GM12873 (cell line): ENCODE measurements around the gene FARP2.

Experiments
- TF ChIP-seq, protein P1 (sequence below): IDR thresholded peaks from 2 replicates; pipeline ENCODE4 v1.5.1; 2012; ENCODE audit warnings: low read depth, mild to moderate bottlenecking, moderate library complexity, low read length, control low read depth; ENCODE audit not compliant: insufficient read depth; ENCODE audit errors: missing control alignments

The FARP2 gene

DNA sequence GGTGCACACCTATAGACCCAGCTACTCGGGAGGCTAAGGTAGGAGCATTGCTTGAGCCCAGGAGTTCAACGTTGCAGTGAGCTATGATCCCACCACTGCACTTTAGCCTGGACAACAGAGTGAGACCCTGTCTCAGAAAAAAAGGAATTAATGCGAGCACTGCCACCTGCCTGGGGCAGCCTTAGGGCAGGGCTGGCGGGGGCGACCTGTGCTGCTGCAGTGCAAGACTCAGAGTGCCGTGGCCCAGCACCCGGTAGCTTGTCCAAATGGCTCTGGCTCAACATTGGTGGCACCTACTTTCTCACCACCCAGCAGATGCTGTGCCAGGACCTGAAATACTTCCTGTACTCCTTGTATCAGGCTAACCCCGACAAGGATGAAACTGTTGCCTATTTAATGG is 122.1 kb downstream of the FARP2 start:
- TF ChIP-seq, protein P1, sequence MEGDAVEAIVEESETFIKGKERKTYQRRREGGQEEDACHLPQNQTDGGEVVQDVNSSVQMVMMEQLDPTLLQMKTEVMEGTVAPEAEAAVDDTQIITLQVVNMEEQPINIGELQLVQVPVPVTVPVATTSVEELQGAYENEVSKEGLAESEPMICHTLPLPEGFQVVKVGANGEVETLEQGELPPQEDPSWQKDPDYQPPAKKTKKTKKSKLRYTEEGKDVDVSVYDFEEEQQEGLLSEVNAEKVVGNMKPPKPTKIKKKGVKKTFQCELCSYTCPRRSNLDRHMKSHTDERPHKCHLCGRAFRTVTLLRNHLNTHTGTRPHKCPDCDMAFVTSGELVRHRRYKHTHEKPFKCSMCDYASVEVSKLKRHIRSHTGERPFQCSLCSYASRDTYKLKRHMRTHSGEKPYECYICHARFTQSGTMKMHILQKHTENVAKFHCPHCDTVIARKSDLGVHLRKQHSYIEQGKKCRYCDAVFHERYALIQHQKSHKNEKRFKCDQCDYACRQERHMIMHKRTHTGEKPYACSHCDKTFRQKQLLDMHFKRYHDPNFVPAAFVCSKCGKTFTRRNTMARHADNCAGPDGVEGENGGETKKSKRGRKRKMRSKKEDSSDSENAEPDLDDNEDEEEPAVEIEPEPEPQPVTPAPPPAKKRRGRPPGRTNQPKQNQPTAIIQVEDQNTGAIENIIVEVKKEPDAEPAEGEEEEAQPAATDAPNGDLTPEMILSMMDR = no peak

DNA sequence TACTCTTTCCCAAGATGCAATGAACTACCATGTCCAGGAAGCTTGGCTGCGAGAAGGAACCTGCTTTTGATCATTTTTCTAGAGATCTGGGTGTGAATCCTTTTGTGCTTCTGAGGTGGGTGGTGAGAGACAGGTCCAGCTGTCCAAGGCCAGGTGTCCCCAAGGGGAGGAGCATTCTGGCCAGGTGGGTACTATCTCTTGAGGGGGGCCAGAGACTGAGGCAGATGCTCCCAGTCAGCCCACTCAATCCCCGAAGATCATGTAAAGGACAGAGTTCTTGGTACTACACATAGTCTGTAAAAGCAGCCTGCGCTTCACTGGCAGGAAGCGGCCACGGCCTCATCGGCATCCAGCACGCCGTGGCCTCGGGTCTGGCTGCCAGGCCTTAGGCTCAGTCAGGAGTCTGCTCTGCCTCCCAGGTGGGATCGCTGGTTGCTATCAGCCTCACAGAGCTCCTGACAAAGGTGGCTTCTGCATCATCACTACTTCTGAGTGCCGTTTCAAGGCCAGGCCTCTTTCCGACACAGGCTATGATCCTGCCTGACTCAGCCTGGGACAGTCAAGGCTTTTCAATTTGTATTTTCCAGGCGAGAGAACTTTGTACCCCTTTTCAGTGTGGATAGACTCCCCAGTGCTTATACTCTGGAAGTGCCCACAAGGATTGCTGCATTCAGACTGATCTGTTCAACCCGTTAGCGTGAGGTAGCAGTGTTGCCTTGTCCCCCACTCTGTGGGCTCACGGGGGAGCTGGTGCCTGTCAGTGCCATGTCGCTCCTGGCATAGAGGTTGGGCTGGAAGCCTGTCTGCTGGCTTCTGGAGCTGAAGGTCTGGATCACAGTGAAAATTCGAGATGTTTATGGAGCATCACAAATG is 123.2 kb downstream of the FARP2 start:
- TF ChIP-seq, protein P1 = no peak

DNA sequence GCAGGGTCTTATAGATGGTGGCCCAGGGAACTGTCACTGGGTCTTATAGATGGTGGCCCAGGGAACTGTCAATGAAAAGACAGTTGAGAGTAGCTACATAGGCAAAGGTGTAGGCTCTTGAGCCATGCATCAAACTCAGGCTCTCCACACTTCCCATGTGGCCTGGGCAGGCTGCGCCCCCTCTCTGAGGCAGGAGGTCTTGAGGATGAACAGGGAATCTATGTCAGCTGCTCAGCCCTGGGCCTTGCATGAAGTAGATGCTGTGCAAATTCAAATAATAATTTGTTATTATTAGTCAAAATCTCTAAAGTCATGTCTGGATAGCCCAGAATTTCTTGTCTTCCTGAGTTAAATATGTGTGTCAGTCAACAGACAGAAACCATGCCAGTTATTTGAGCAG is 125.6 kb downstream of the FARP2 start:
- TF ChIP-seq, protein P1 = no peak

DNA sequence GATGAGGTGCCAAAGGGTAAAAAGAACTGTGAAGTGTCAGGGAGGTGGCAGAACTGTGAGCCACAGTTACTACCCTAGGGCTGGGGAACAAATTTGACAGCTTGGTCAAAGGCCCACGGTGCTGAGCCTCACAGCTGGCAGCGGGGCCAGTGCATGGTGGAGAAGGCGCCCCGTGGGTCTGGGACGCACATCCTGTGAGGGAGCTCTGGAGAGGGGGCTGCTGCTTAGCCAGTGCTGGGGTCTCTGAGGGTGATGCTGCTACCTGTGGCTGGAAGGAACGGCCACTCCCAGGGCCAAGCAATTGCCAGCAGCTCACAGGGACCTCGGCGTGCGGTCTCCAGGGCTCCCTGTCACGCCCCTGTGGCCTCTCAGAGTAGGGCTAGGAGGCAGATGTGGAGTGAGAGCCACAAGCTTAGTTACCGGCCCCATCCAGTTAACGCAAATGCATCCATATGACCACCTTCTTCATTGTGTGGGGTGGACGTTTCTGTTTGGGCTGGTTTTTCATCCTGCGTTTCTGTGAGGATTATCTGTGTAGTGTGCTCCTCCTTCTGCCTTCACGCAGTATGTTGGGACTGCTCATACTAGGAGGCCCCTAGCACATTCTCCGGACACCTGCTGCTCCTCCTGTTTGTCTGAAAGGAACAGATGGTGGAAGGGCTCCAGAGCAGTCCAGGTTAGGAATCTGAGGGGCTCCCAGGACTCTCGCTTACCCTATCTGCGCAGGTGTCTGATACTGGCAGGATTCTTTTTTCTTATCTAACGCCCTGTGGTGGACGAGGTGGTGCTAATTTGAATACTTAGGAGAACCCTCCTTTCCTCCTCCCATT is 126.3 kb downstream of the FARP2 start:
- TF ChIP-seq, protein P1 = no peak

DNA sequence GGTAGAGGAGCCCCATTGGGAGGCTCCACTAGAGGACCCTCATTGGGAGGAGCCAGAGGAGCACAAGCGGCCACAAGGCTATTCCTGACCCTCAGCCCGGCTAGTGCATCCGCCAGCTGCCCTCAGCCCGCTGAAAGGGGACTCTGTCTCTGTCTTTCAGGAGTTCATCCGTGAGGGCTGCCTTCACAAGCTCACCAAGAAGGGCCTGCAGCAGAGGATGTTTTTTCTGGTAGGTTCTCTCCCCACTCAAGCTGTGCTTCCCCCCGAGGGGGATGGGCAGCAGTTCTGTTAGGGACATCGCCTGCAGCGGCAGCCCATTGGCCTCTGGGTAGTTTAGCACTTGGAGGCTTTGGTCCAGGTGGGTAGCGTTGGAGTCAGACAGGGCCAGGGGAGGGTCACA is 127.2 kb downstream of the FARP2 start:
- TF ChIP-seq, protein P1 = no peak

DNA sequence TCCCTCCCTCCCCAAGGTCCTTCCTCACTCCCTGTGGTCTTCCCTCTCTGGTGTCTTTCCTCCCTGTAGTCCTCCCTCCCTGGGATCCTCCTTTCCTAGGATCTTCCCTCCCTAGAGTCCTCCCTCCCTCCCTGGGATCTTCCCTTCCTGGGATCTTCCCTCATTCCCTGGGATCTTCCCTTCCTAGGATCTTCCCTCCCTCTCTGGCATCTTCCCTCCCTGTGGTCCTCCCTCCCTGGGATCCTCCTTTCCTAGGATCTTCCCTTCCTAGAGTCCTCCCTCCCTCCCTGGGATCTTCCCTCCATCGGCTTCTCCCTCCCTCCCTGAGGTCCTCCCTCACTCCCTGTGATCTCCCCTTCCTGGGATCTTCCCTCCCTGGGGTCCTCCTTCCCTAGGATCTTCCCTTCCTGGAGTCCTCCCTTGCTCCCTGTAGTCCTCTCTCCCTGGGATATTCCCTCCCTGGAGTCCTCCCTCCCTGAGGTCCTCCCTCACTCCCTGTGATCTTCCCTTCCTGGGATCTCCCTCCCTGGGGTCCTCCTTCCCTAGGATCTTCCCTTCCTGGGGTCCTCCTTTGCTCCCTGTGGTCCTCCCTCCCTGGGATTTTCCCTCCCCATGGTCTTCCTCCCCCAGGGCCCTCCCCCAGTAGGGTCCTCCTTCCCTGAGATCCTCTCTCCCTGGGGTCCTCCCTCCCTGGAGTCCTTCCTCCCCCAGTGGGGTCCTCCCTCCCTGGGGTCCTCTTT is 129.3 kb downstream of the FARP2 start:
- TF ChIP-seq, protein P1 = no peak

DNA sequence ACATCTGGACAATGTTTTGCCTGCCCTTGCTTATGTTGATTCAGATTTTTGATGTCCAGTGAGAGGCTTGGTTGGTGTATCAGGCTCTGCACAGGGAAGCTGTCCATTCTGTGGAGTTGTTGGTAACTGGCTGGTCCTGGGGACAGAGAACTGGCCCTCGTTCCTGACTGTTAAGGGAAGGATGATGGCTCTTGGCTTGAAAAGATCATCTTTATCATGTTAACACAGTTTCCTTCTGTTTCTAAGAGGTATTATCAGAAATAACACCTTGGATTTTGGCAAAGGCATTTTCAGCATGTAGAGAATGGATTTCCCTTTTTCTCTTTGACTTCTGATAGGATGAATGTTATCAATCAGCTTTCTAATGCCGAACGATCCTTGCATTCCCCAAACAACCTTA is 133.0 kb downstream of the FARP2 start:
- TF ChIP-seq, protein P1 = no peak
